Measurements from ENCODE around the gene DNAJB9. TPM values are rescaled to one million over a fixed set of nuclear protein-coding genes. Genes with fewer than 3 reads are reported as not detected.

The DNAJB9 gene
- polyA plus RNA-seq, 1 donor (not counting 4 experiments of a cell fraction or from before 2014, with no cell fraction given) = 13.4 TPM

GRCh38 chr7:108613147-108613948 lies 43.7 kb downstream of the DNAJB9 start:
- peak; percentile 5 for DNase-seq (ENCODE audit: low read depth, low spot score)
- H3K4me3 ChIP-seq (ENCODE audit: control insufficient read depth in 2 of 3, extremely low read depth in 1 of 3, insufficient read depth in 2 of 3, low read depth in 1 of 3, low read length in 3 of 3) = no peak overlapping the region
- no peaks in the 10 kb centered on the region for H3K27me3 ChIP-seq (ENCODE audit: control insufficient read depth, extremely low read depth, insufficient read depth, low read length)
- H3K9me3 ChIP-seq (ENCODE audit: control insufficient read depth, low read depth, low read length) = no peaks in the 10 kb centered on the region
- H2AFZ ChIP-seq (ENCODE audit: control insufficient read depth, low read length) = no peak overlapping the region
- H3K27ac ChIP-seq (ENCODE audit: control insufficient read depth, insufficient read depth, low read length) = no peak overlapping the region
- H3K36me3 ChIP-seq (ENCODE audit: control insufficient read depth in 2 of 2, extremely low read depth in 1 of 2, insufficient read depth in 2 of 2, low read length in 2 of 2) = no peaks in the 10 kb centered on the region
- H3K4me1 ChIP-seq (ENCODE audit: control insufficient read depth, extremely low read depth, insufficient read depth, low read length) = no peaks in the 10 kb centered on the region
- no peaks in the 10 kb centered on the region for H3K9me1 ChIP-seq (ENCODE audit: control insufficient read depth, extremely low read depth, insufficient read depth, low read length)
- dilution Hi-C loops (cut with MboI; ENCODE audit: extremely low pct_ligation_motif_present, low sequenced_read_pairs) = no loop called here
- no peak overlapping the region for H3K9ac ChIP-seq (ENCODE audit: control insufficient read depth, extremely low read depth, insufficient read depth, low read length)
- H4K20me1 ChIP-seq (ENCODE audit: control insufficient read depth, extremely low read depth, insufficient read depth, low read length) = no peaks in the 10 kb centered on the region
- no peak overlapping the region for H3K4me2 ChIP-seq (ENCODE audit: control insufficient read depth, extremely low read depth, insufficient read depth, low read depth, low read length)
- H3K79me2 ChIP-seq (ENCODE audit: control insufficient read depth, insufficient read depth, low read length) = no peaks in the 10 kb centered on the region
- FAIRE-seq = no peak
- TF ChIP-seq EZH2 (IDR thresholded peaks at IDR 0.05; ENCODE audit: low read length) = no peak
- peak in 2 of 3 experiments; percentile 38 to 50 for TF ChIP-seq CTCF (optimal IDR thresholded peaks at IDR 0.05 in 1 of 3, IDR thresholded peaks at IDR 0.05 in 1 of 3, conservative IDR thresholded peaks at IDR 0.05 in 1 of 3; ENCODE audit: extremely low read depth in 1 of 3, insufficient read depth in 2 of 3, low read length in 3 of 3)

- TF ChIP-seq EZH2 (IDR thresholded peaks at IDR 0.05; ENCODE audit: low read length) (no peak), CTCF (optimal IDR thresholded peaks at IDR 0.05 in 1 of 3, IDR thresholded peaks at IDR 0.05 in 1 of 3, conservative IDR thresholded peaks at IDR 0.05 in 1 of 3; ENCODE audit: extremely low read depth in 1 of 3, insufficient read depth in 2 of 3, low read length in 3 of 3) (no peak)
- dilution Hi-C loops (cut with MboI; ENCODE audit: extremely low pct_ligation_motif_present, low sequenced_read_pairs) = no loop called here
Observed at GRCh38 chr7:108613949-108614381, 44.3 kb downstream of the DNAJB9 start.

More at GRCh38 chr7:108613949-108614381, 44.3 kb downstream of the DNAJB9 start:
- no peaks in the 10 kb centered on the region for H4K20me1 ChIP-seq (ENCODE audit: control insufficient read depth, extremely low read depth, insufficient read depth, low read length)
- H3K36me3 ChIP-seq (ENCODE audit: control insufficient read depth in 2 of 2, extremely low read depth in 1 of 2, insufficient read depth in 2 of 2, low read length in 2 of 2) = no peaks in the 10 kb centered on the region
- no peak overlapping the region for H3K4me3 ChIP-seq (ENCODE audit: control insufficient read depth in 2 of 3, extremely low read depth in 1 of 3, insufficient read depth in 2 of 3, low read depth in 1 of 3, low read length in 3 of 3)
- no peaks in the 10 kb centered on the region for H3K27me3 ChIP-seq (ENCODE audit: control insufficient read depth, extremely low read depth, insufficient read depth, low read length)
- no peaks in the 10 kb centered on the region for H3K9me3 ChIP-seq (ENCODE audit: control insufficient read depth, low read depth, low read length)
- no peak for FAIRE-seq
- no peak overlapping the region for H3K4me2 ChIP-seq (ENCODE audit: control insufficient read depth, extremely low read depth, insufficient read depth, low read depth, low read length)
- no peaks in the 10 kb centered on the region for H3K79me2 ChIP-seq (ENCODE audit: control insufficient read depth, insufficient read depth, low read length)
- H3K9me1 ChIP-seq (ENCODE audit: control insufficient read depth, extremely low read depth, insufficient read depth, low read length) = no peaks in the 10 kb centered on the region
- H3K27ac ChIP-seq (ENCODE audit: control insufficient read depth, insufficient read depth, low read length) = no peak overlapping the region
- H3K9ac ChIP-seq (ENCODE audit: control insufficient read depth, extremely low read depth, insufficient read depth, low read length) = no peak overlapping the region
- H3K4me1 ChIP-seq (ENCODE audit: control insufficient read depth, extremely low read depth, insufficient read depth, low read length) = no peaks in the 10 kb centered on the region
- H2AFZ ChIP-seq (ENCODE audit: control insufficient read depth, low read length) = no peak overlapping the region
- no peak for DNase-seq (ENCODE audit: low read depth, low spot score)
